H7 (cell line): ENCODE data around the gene PRRG4. TPM values are rescaled to one million over a fixed set of nuclear protein-coding genes. Genes with fewer than 3 reads are reported as not detected.
"Not testable (repeated sequence)": the region's sequence is repeated elsewhere in the genome, so short reads cannot be mapped to it uniquely, and the experiment has no call there.

Source experiments
- DNase-seq: peaks from one replicate; pipeline ENCODE4 v3.0.0; 2012
- H3K27me3 ChIP-seq: 2 replicates; pipeline ENCODE4 v1.6.0; 2011; ENCODE audit warnings: mild to moderate bottlenecking, low read length; ENCODE audit not compliant: control insufficient read depth, insufficient read depth
- H3K36me3 ChIP-seq: replicated peaks from 2 replicates; pipeline ENCODE4 v1.5.1; 2011; ENCODE audit warnings: low read length; ENCODE audit not compliant: control insufficient read depth, insufficient read depth
- H3K4me3 ChIP-seq: 2 replicates; pipeline ENCODE4 v1.5.1; 2011; ENCODE audit warnings: low read depth, mild to moderate bottlenecking, control low read depth, low read length, moderate library complexity; ENCODE audit not compliant: insufficient read depth
- total RNA-seq: library from RNA; depleted of rRNA; stranded (reverse); fragments of >200 nt; shearing (Covaris generic); gene quantifications from 2 replicates; pipeline ENCODE4 v1.2.3, GENCODE V29; 2014

Gene PRRG4
- total RNA-seq, 1 experiment from 2014 or later = 0.35 TPM

GRCh38 chr11:32820497-32820896, 9.2 kb upstream of the PRRG4 start:
- no peak for DNase-seq
- Histone ChIP-seq H3K27me3 (no peaks in the 10 kb centered on the region), H3K36me3 (no peaks in the 10 kb centered on the region), H3K4me3 (no peak overlapping the region)

DNA sequence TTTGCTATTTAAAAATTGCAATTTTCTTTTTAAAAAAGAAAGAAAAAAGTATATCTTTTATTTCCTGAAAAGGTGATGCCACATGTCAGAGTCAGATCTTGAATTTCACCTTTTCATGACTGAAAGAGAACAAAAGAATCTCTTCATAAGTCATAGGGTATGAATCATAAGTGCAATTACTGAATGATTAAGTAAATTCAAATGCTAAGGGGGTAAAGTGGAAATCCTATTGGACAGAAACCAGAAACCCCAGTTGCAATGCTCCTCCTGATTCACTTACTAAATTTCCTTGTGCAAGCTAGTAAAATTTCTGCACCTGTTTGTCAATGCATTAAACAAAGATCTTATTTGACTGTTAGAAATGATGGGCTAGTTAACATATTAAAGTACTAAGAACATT, 8.2 kb upstream of the PRRG4 start:
- no peak for DNase-seq
- H3K27me3 ChIP-seq = no peaks in the 10 kb centered on the region
- H3K36me3 ChIP-seq = no peaks in the 10 kb centered on the region
- no peak overlapping the region for H3K4me3 ChIP-seq

- DNase-seq = no peak
- Histone ChIP-seq H3K36me3 (no peaks in the 10 kb centered on the region), H3K27me3 (no peaks in the 10 kb centered on the region), H3K4me3 (no peak overlapping the region)
Observed at GRCh38 chr11:32821917-32822560, 7.7 kb upstream of the PRRG4 start.

DNA sequence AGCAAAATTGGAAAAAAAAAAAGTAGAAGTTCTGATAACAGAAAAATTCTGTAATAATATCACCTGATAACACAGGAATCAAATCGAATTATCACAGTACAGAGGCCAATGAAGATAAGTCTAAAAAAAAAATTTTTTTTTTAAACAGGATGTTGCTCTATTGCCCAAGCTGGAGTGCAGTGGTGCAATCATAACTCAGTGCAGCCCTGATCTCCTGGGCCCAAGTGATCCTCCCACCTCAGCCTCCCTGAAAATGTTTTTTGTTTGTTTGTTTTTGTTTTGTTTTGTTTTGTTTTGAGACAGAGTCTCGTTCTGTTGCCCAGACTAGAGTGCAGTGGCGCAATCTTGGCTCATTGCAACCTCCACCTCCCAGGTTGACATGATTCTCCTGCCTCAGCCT, 6.1 kb upstream of the PRRG4 start:
- H3K4me3 ChIP-seq, DNase-seq, H3K27me3 ChIP-seq, H3K36me3 ChIP-seq: not testable (repeated sequence)

- no peak overlapping the region for H3K4me3 ChIP-seq
Observed at GRCh38 chr11:32826113-32826512, 3.6 kb upstream of the PRRG4 start.

GRCh38 chr11:32827276-32827675, 2.5 kb upstream of the PRRG4 start:
- Histone ChIP-seq H3K4me3 (no peak overlapping the region), H3K27me3 (peaks cover 17% of the 10 kb centered on the region), H3K36me3 (no peaks in the 10 kb centered on the region)
- DNase-seq = no peak

More at GRCh38 chr11:32826113-32826512, 3.6 kb upstream of the PRRG4 start:
- Histone ChIP-seq H3K36me3 (no peaks in the 10 kb centered on the region), H3K27me3 (peaks cover 16% of the 10 kb centered on the region)
- no peak for DNase-seq

GRCh38 chr11:32829157-32829679, 509 bp upstream of the PRRG4 start:
- Histone ChIP-seq H3K4me3 (peak overlapping the region; percentile 66), H3K27me3 (peaks cover 17% of the 10 kb centered on the region), H3K36me3 (no peaks in the 10 kb centered on the region)
- no peak for DNase-seq

GRCh38 chr11:32830413-32830738, 649 bp downstream of the PRRG4 start:
- Histone ChIP-seq H3K36me3 (no peaks in the 10 kb centered on the region), H3K4me3 (peak overlapping the region; percentile 66), H3K27me3 (peaks cover 17% of the 10 kb centered on the region)
- DNase-seq = peak; percentile 44

DNA sequence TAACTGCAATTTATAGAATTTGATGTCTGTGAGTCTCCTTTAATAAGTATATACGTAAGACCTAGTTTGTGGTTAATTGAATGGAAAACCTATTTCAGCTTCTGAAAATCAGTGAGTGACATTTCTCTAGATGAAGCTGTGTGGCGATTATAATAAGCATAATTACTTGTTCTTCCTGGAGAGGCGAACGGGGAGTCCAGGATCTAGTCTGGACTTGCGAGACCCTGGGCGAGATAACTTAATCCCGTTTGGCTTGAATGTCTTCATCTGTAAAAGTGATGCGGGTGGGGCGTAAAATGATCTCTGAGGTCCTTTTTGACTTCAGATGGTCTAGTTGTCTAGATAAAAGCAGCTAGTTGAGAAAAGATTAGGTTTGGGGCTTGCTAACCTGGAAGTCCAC, 1.1 kb downstream of the PRRG4 start:
- Histone ChIP-seq H3K4me3 (no peak overlapping the region), H3K27me3 (peaks cover 17% of the 10 kb centered on the region), H3K36me3 (no peaks in the 10 kb centered on the region)
- no peak for DNase-seq

- no peak for DNase-seq
- Histone ChIP-seq H3K27me3 (peaks cover 17% of the 10 kb centered on the region), H3K36me3 (no peaks in the 10 kb centered on the region), H3K4me3 (no peak overlapping the region)
Observed at GRCh38 chr11:32831221-32831620, 1.5 kb downstream of the PRRG4 start.

DNA sequence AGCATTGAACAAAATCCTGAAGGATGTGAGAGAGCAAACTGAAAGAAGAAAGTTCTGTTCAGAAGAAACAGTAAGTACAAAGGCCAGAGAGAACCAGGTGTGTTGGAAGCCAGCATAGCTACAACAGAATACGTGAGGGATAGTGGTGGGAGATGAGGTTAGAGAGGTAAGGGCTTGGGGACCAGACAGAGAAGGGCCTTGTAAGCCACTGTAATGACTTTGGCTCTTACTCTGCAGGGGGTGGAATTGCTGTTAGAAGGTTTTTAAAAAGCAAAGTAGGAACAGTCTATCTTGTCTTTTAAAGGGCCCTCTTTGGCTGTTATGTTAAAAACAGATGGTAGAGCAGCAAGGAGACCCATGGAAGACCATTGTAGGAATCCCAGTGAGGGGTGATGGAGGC, 4.2 kb downstream of the PRRG4 start:
- no peak for DNase-seq
- Histone ChIP-seq H3K4me3 (no peak overlapping the region), H3K36me3 (no peaks in the 10 kb centered on the region), H3K27me3 (peaks cover 15% of the 10 kb centered on the region)

- Histone ChIP-seq H3K27me3 (no peaks in the 10 kb centered on the region), H3K36me3 (no peaks in the 10 kb centered on the region), H3K4me3 (no peak overlapping the region)
- DNase-seq = no peak
Observed at GRCh38 chr11:32836946-32837345, 7.2 kb downstream of the PRRG4 start.

DNA sequence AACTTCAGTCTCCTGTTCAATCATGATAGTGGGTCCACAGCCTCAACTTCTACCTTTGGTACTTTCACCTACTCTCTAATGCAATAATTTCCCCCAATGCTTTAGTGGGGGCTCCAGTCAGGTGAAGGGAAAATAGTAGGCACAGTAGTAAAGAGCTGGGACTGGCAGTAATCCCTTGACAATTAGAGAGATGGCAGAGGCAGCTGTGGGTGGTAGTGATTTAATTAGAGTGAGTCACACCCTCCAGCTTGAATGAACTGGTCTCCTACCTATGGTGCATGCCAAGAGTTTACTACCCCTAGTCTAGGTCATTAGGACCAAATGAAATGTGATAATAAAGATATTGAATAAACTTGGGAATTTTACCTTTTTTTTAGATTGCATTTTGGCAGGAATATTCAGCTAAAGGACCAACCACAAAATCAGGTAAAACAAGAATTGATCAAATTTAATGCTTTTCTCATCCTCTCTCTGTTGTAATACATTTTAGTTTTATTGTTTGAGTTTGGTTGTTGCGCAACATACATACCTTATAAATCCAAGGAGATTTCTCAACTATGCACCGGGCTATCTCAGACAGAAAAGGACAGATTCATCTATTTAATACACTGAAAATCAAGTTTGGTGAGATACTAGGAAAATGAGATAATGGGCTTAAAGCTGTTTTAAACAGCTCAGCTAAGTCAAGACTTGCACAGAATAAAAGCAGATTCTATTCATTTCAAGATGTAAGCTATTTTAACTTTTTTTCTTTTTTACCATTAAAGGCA, 9.0 kb downstream of the PRRG4 start:
- no peak for DNase-seq

GRCh38 chr11:32839308-32839707, 9.6 kb downstream of the PRRG4 start:
- Histone ChIP-seq H3K4me3 (no peak overlapping the region), H3K36me3 (no peaks in the 10 kb centered on the region), H3K27me3 (no peaks in the 10 kb centered on the region)
- DNase-seq = no peak

More for the DNA sequence above, 9.0 kb downstream of the PRRG4 start:
- Histone ChIP-seq H3K36me3 (no peaks in the 10 kb centered on the region), H3K4me3 (no peak overlapping the region), H3K27me3 (no peaks in the 10 kb centered on the region)

- Histone ChIP-seq H3K36me3 (no peaks in the 10 kb centered on the region), H3K4me3 (no peak overlapping the region), H3K27me3 (no peaks in the 10 kb centered on the region)
- DNase-seq = no peak
Observed at GRCh38 chr11:32840587-32840986, 10.9 kb downstream of the PRRG4 start.
